PC-3 (cell line): ENCODE results near the gene NFAM1.

Experiments used
- EZH2 ChIP-seq: fragments of 300-600 bp; sonication (generic); IDR thresholded peaks from one replicate; pipeline ENCODE4 v1.6.1; 2017; ENCODE audit warnings: antibody characterized with exemption, mild to moderate bottlenecking, low read length; ENCODE audit not compliant: unreplicated experiment
- TF ChIP-seq, protein P1 (sequence below): fragments of 300-600 bp; sonication (generic); conservative IDR thresholded peaks from 2 replicates; pipeline ENCODE4 v1.5.1; 2017; ENCODE audit warnings: antibody characterized with exemption, low read depth, mild to moderate bottlenecking, low read length

DNA sequence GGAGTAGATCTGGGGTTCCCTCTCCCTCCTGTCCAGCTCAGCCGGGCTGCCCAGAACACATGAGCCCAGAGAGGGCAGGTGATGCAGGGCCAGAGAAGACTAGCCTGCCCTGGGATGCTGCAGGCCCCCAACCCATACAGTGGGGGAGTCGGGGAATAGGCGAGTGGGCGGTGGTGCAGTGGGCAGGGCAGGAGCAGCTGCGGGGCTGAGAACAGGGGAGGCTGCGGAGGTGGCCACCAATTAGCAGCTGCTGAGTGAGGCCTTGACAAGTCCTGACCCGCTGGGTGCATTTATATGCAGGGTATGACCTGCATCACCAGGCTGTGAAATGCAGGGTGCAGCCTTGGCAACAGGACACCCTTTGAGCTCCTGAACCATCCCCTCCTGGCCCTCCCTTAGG is 43.1 kb downstream of the NFAM1 start:
- TF ChIP-seq, protein P1, sequence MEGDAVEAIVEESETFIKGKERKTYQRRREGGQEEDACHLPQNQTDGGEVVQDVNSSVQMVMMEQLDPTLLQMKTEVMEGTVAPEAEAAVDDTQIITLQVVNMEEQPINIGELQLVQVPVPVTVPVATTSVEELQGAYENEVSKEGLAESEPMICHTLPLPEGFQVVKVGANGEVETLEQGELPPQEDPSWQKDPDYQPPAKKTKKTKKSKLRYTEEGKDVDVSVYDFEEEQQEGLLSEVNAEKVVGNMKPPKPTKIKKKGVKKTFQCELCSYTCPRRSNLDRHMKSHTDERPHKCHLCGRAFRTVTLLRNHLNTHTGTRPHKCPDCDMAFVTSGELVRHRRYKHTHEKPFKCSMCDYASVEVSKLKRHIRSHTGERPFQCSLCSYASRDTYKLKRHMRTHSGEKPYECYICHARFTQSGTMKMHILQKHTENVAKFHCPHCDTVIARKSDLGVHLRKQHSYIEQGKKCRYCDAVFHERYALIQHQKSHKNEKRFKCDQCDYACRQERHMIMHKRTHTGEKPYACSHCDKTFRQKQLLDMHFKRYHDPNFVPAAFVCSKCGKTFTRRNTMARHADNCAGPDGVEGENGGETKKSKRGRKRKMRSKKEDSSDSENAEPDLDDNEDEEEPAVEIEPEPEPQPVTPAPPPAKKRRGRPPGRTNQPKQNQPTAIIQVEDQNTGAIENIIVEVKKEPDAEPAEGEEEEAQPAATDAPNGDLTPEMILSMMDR, result no peak
- TF ChIP-seq EZH2, result no peak
